Lower leg skin (tissue), 3 donors: ENCODE measurements around the gene CTDSPL.

Experiments
- POLR2A ChIP-seq, 2 donors: fragments of 450-650 bp; IDR thresholded peaks; one replicate each; pipeline ENCODE4 v1.6.1; 2016 to 2017; ENCODE audit warnings: antibody characterized with exemption in 2 of 2, mild to moderate bottlenecking in 1 of 2, moderate library complexity in 1 of 2
- TF ChIP-seq, protein P1 (sequence below), 3 donors: fragments of 450-650 bp; IDR thresholded peaks; one replicate each; pipeline ENCODE4 v1.5.1; 2016; ENCODE audit warnings: antibody characterized with exemption in 3 of 3, mild to moderate bottlenecking in 3 of 3, moderate library complexity in 2 of 3

DNA sequence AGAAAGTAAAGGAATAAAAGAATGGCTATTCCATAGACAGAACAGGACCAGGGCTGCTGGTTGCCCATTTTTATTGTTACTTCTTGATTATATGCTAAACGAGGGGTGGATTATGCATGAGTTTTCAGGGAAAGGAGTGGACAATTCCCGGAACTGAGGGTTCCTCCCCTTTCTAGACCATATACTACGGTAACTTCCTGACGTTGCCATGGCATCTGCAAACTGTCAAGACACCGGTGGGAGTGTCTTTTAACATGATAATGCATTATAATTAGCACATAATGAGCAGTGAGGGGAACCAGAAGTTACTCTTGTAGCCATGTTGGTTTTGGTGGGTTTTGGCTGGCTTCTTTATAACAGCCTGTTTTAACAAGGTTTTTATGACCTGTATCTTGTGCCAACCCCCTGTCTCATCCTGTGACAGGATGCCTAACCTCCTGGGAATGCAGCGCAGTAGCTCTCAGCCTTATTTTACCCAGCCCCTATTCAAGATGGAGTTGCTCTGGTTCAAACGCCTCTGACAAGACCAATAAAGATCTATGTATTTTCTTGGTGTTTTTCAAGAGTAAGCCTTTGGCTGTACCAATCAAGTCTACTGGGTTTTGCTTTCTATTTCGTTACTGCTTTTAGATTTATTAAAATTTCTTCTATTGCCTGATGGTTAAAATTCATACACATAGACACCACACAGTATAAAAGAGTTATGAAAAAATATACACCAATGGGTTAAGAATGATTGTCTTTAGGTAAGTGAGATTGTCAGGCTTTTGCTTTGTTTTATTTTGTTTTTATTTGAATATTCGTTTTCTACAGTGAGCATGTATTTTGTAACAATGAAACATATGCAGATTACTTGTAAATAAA, 37.4 kb upstream of the CTDSPL start:
- TF ChIP-seq, protein P1, sequence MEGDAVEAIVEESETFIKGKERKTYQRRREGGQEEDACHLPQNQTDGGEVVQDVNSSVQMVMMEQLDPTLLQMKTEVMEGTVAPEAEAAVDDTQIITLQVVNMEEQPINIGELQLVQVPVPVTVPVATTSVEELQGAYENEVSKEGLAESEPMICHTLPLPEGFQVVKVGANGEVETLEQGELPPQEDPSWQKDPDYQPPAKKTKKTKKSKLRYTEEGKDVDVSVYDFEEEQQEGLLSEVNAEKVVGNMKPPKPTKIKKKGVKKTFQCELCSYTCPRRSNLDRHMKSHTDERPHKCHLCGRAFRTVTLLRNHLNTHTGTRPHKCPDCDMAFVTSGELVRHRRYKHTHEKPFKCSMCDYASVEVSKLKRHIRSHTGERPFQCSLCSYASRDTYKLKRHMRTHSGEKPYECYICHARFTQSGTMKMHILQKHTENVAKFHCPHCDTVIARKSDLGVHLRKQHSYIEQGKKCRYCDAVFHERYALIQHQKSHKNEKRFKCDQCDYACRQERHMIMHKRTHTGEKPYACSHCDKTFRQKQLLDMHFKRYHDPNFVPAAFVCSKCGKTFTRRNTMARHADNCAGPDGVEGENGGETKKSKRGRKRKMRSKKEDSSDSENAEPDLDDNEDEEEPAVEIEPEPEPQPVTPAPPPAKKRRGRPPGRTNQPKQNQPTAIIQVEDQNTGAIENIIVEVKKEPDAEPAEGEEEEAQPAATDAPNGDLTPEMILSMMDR (IDR thresholded peaks at IDR 0.05), result no peak
- no peak for TF ChIP-seq POLR2A (IDR thresholded peaks at IDR 0.05)
